Sigmoid colon (tissue), 7 donors: ENCODE results near the gene QPCTL. TPM values are rescaled to one million over a fixed set of nuclear protein-coding genes. Genes with fewer than 3 reads are reported as not detected.

ENCODE experiments used
- DNase-seq: peaks from one replicate; pipeline ENCODE4 v3.0.0-alpha.2; 2019
- H3K27ac ChIP-seq, 4 donors: fragments of 200-600 bp; sonication (generic); one replicate each; pipeline ENCODE4 v1.5.1; 2016 to 2019; ENCODE audit warnings: mild to moderate bottlenecking in 1 of 4
- H3K27me3 ChIP-seq, 3 donors: fragments of 200-600 bp; sonication (generic); one replicate each; pipeline ENCODE4 v1.5.1; 2019; ENCODE audit warnings: mild to moderate bottlenecking in 1 of 3
- H3K36me3 ChIP-seq, 4 donors: fragments of 200-600 bp; sonication (generic); one replicate each; pipeline ENCODE4 v1.5.1; 2016 to 2019
- H3K4me1 ChIP-seq, 4 donors: fragments of 200-600 bp; sonication (generic); one replicate each; pipeline ENCODE4 v1.5.1; 2017 to 2019
- H3K4me3 ChIP-seq, 4 donors: fragments of 200-600 bp; sonication (generic); one replicate each; pipeline ENCODE4 v1.5.1; 2017 to 2019; ENCODE audit warnings: mild to moderate bottlenecking in 2 of 4, moderate library complexity in 1 of 4
- H3K9me3 ChIP-seq, 4 donors: fragments of 200-600 bp in 3 of 4; sonication (generic) in 3 of 4; one replicate each; pipeline versions ENCODE4 v1.5.1 to v1.6.1; 2013 to 2019
- EP300 ChIP-seq, 4 donors: sonication (generic); formaldehyde crosslinking; IDR thresholded peaks; one replicate each; pipeline ENCODE4 v1.6.1; 2017; ENCODE audit warnings: antibody characterized with exemption in 4 of 4
- POLR2A ChIP-seq, 2 donors: fragments of 450-650 bp; IDR thresholded peaks; one replicate each; pipeline ENCODE4 v1.6.1; 2016; ENCODE audit warnings: antibody characterized with exemption in 2 of 2, mild to moderate bottlenecking in 2 of 2, moderate library complexity in 2 of 2
- POLR2AphosphoS5 ChIP-seq, 4 donors: sonication (generic); formaldehyde crosslinking; IDR thresholded peaks; one replicate each; pipeline ENCODE4 v1.6.1; 2017; ENCODE audit warnings: antibody characterized with exemption in 4 of 4
- WGBS, 2 donors: extraction: QIAGEN DNeasy Blood & Tissue Kit; methylation state at CpG; one replicate each; pipeline ENCODE4 v1.1.7; 2013; 5-methylcytosine and 5-hydroxymethylcytosine counted together
- intact Hi-C: fragments of 100-400 bp; cut with DNase I; formaldehyde crosslinking; loops from one replicate; pipeline ENCODE4 v1.15.1; 2023
- polyA plus RNA-seq, 3 donors: library from polyadenylated mRNA; stranded (reverse); fragments of 200-250 nt; gene quantifications; one replicate each; pipeline ENCODE4 v1.2.3, GENCODE V29; 2013
- total RNA-seq, 4 donors: library from RNA; depleted of rRNA; stranded (reverse); fragments of >200 nt; gene quantifications; one replicate each; pipeline ENCODE4 v1.1.0, GENCODE V29; 2016
- TF ChIP-seq, protein P1 (sequence below), 4 experiments: fragments of 450-650 bp in 3 of 4; fragments of 200-600 bp in 1 of 4; IDR thresholded peaks; one replicate each; pipeline ENCODE4 v1.5.1; 2016 to 2019; ENCODE audit warnings: antibody characterized with exemption in 4 of 4, mild to moderate bottlenecking in 3 of 4, moderate library complexity in 2 of 4
- donor health status: healthy with polysubstance abuse.
- donor health status: Bipolar disorder and iron deficiency.
- donor health status: healthy.

QPCTL gene
- total and polyA plus RNA-seq, 7 donors = 1.2 to 7.6 (median 2.4) TPM

DNA sequence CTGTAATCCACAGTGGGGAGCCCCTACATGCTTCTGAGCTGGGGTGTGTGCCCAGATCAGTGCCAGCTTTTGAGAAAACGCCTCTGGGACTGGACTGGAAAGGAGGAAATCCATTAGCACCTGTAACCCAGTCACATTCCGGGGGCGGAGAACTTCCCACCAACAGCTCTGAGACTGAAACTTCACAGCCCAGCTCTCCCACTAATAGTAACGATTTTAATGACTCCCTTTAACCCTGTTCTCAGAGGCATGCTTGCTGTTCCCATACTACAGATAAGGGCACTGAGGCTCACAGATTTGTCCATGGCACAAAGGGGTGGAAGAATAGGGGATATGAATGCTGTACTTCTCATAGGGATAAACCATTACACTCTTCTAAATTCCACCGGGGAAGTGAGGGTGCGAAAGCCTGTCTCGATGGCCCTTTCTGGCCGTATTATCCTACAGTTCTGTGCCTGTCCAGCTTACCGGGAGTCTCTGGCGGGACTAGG, 37.4 kb downstream of the QPCTL start:
- H3K27ac ChIP-seq = peak overlapping the region; percentile 76 to 87 (median 84)
- H3K27me3 ChIP-seq = no peaks in the 10 kb centered on the region
- H3K9me3 ChIP-seq = no peaks in the 10 kb centered on the region
- H3K4me1 ChIP-seq = peaks cover 0 to 25% (median 20%) of the 10 kb centered on the region in 4 donors
- no peak for DNase-seq
- intact Hi-C loops = loop anchor here (2.0 kb wide), 2 partner anchors 37 to 39 kb away; partner anchors contain the start of genes QPCTL and SIX5
- H3K36me3 ChIP-seq = peaks cover 0 to 6% (median 0%) of the 10 kb centered on the region in 4 donors
- H3K4me3 ChIP-seq = peak overlapping the region; percentile 87 to 91 (median 88)
- 3 to 21% methylated on average over 10 of the region's 10 CpGs for WGBS, 2 donors
- TF ChIP-seq, protein P1, sequence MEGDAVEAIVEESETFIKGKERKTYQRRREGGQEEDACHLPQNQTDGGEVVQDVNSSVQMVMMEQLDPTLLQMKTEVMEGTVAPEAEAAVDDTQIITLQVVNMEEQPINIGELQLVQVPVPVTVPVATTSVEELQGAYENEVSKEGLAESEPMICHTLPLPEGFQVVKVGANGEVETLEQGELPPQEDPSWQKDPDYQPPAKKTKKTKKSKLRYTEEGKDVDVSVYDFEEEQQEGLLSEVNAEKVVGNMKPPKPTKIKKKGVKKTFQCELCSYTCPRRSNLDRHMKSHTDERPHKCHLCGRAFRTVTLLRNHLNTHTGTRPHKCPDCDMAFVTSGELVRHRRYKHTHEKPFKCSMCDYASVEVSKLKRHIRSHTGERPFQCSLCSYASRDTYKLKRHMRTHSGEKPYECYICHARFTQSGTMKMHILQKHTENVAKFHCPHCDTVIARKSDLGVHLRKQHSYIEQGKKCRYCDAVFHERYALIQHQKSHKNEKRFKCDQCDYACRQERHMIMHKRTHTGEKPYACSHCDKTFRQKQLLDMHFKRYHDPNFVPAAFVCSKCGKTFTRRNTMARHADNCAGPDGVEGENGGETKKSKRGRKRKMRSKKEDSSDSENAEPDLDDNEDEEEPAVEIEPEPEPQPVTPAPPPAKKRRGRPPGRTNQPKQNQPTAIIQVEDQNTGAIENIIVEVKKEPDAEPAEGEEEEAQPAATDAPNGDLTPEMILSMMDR (IDR thresholded peaks at IDR 0.05) = no peak
- TF ChIP-seq POLR2AphosphoS5 (IDR thresholded peaks at IDR 0.05) = no peak
- no peak for TF ChIP-seq EP300 (IDR thresholded peaks at IDR 0.05)
- no peak for TF ChIP-seq POLR2A (IDR thresholded peaks at IDR 0.05)

DNA sequence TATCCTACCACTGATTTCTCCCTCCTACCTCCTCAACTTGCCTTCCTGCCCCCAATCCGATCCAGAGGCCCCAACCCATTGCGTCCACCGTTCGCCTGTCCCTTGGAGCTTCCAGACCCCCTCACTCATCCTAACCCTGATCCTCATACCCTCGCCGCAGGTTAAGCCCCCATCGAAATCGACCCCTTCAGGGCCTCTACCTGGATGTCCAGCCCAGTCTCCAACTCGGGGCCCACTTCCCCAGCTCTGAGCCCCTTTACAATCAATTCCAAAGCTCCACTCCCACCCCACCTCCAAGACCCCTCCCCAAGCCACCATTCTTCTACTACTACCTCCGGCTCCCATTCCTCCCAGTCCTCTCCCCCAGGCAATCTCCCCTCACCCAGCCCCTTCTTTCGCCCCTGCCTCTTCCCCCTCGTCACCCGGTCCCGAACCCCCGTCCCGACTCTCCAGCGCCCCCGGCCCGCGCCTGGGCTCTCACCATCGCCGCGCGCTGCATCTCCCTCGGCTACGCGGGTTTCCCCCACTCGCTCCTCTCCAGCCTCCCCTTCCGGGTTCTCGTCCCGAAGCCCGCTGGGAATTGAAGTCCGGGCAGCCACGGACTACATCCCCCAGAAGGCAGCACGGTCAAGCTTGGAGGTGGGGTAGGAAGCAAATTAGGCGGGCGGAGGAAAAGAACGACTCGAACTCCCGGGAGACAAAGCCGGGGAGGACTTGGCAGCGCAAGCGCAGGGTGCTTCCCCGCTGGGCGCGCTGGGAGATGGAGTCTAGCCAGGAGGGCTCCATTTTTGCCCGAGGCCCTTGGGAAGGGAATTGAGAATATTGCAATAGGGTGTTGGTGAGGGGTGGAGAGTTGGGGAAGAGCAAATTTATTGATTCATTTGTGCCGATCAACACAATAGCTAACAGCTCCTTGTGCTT, 38.2 kb downstream of the QPCTL start, which contains the start of gene FBXO46:
FBXO46 (minus strand) TSS at position 529 of the 921 bp plus-strand sequence. CDS start 17,401 bp downstream, outside the sequence.
- peak within 1 kb of the TSS; percentile 87 to 91 (median 88) for H3K4me3 ChIP-seq
- TF ChIP-seq, protein P1 (IDR thresholded peaks at IDR 0.05) = no peak
- peak; percentile 75 to 86 for TF ChIP-seq POLR2A (IDR thresholded peaks at IDR 0.05)
- TF ChIP-seq POLR2AphosphoS5 (IDR thresholded peaks at IDR 0.05) = peak; percentile 80 to 95 (median 94)
- TF ChIP-seq EP300 (IDR thresholded peaks at IDR 0.05) = peak in 1 of 4 donors; percentile 51
- DNase-seq = peak; percentile 99
- no peaks in the 10 kb centered on the region for H3K36me3 ChIP-seq
- no peaks in the 10 kb centered on the region for H3K27me3 ChIP-seq
- intact Hi-C loops = loop anchor here (2.0 kb wide), 2 partner anchors 38 kb away; partner anchors contain the start of genes QPCTL and SIX5
- H3K9me3 ChIP-seq = no peaks in the 10 kb centered on the region
- WGBS, 2 donors = 1% methylated on average over 48 of the region's 48 CpGs
- peaks cover 0 to 25% (median 20%) of the 10 kb centered on the region in 4 donors for H3K4me1 ChIP-seq
- peak within 1 kb of the TSS; percentile 76 to 87 (median 84) for H3K27ac ChIP-seq

DNA sequence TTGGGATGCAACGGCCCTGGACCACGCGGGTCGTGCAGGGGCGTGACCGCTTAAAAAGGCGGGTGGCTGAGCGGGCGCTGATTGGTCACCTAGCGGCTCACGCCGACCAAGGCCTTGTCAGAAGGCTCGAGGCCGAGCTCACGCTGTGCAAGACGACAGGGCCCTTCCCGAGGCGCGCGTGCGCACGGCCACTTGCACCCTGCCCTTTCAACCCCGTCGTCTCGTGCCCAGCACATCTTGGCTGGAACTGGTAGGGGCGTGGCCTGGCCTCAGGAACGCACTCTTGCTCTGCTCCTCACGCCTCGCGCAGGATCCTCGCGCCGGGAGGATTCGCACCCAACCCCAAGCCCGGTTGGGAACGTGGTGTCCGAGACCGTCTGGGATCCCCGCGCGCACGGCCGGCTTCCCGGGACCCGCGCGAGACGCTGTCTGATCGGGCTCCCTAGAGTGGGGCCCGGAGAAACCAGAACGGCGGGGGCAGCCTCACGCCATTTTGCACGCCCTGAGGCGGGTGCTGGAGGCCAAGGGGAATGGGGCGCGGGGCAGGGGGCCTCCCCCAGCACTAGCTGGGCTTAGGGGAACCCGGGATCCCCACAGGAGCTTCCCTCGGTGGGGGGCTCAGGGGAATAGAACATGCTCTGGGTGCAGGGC, 40.8 kb downstream of the QPCTL start, which contains the start of gene MEIOSIN:
MEIOSIN (plus strand) TSS at position 280 of the 651 bp plus-strand sequence. CDS start 1,938 bp downstream, outside the sequence.
- H3K4me3 ChIP-seq = no peak within 1 kb of the TSS
- H3K36me3 ChIP-seq = no peaks in the 10 kb centered on the region
- no peak within 1 kb of the TSS for H3K27ac ChIP-seq
- H3K27me3 ChIP-seq = no peaks in the 10 kb centered on the region
- WGBS, 2 donors = 95% methylated on average over 59 of the region's 59 CpGs
- H3K4me1 ChIP-seq = peaks cover 0 to 23% (median 17%) of the 10 kb centered on the region in 4 donors
- no peaks in the 10 kb centered on the region for H3K9me3 ChIP-seq
- intact Hi-C loops = no loop called here
- TF ChIP-seq EP300 (IDR thresholded peaks at IDR 0.05) = no peak
- no peak for TF ChIP-seq POLR2AphosphoS5 (IDR thresholded peaks at IDR 0.05)
- no peak for TF ChIP-seq POLR2A (IDR thresholded peaks at IDR 0.05)
- TF ChIP-seq, protein P1 (IDR thresholded peaks at IDR 0.05) = no peak
- no peak for DNase-seq

GRCh38 chr19:45739498-45740439, 47.3 kb downstream of the QPCTL start:
- Histone ChIP-seq H3K9me3 (no peaks in the 10 kb centered on the region), H3K36me3 (no peaks in the 10 kb centered on the region), H3K4me3 (no peak overlapping the region), H3K27ac (no peak overlapping the region), H3K27me3 (no peaks in the 10 kb centered on the region), H3K4me1 (no peaks in the 10 kb centered on the region)
- intact Hi-C loops = no loop called here
- no peak for DNase-seq
- TF ChIP-seq, protein P1 (IDR thresholded peaks at IDR 0.05) = no peak
- TF ChIP-seq POLR2AphosphoS5 (IDR thresholded peaks at IDR 0.05) = no peak
- TF ChIP-seq POLR2A (IDR thresholded peaks at IDR 0.05) = no peak
- TF ChIP-seq EP300 (IDR thresholded peaks at IDR 0.05) = no peak
- 89 to 91% methylated on average over 10 of the region's 10 CpGs for WGBS, 2 donors
